ENCODE data around the gene NPAT. TPM values are rescaled to one million over a fixed set of nuclear protein-coding genes. Genes with fewer than 3 reads are reported as not detected.

The NPAT gene
- total RNA-seq, 4 donors from 2014 or later: 5.4 to 10.6 (median 7.5) TPM

DNA sequence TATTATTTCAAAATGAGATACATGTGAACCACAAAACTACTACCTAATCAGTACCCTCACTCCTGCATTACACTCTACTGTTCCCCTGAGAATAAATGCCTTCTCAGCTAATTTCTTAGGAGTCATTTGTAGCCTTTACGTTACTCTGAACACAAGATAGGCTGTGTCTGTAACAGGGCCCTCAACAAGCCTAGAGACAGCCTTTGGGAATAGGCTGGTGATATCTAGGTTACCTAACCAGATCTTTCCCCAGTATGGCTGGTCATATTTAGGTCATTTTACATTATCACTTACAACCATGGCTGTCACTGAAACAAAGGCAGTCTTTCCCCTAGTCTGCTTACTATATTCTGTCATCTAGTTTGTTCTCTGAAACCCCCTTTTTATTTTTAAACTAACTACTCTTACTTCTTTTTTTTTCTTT lies 14.6 kb upstream of the NPAT start:
- no peak for DNase-seq
- Histone ChIP-seq H3K27ac (no peak overlapping the region), H3K4me1 (no peaks in the 10 kb centered on the region), H3K4me3 (no peak overlapping the region), H3K36me3 (peaks cover 0 to 24% of the 10 kb centered on the region in 2 donors), H3K9me3 (no peaks in the 10 kb centered on the region), H3K27me3 (no peaks in the 10 kb centered on the region)
- in situ Hi-C loops (cut with MboI; ENCODE audit: low sequenced_read_pairs in 4 of 4) (no loop called here), intact Hi-C loops (cut with DNase I; ENCODE audit: low total_unique reads) (no loop called here)
- no peak for ATAC-seq
- TF ChIP-seq POLR2A (IDR thresholded peaks at IDR 0.05): no peak
- TF ChIP-seq, protein P1, sequence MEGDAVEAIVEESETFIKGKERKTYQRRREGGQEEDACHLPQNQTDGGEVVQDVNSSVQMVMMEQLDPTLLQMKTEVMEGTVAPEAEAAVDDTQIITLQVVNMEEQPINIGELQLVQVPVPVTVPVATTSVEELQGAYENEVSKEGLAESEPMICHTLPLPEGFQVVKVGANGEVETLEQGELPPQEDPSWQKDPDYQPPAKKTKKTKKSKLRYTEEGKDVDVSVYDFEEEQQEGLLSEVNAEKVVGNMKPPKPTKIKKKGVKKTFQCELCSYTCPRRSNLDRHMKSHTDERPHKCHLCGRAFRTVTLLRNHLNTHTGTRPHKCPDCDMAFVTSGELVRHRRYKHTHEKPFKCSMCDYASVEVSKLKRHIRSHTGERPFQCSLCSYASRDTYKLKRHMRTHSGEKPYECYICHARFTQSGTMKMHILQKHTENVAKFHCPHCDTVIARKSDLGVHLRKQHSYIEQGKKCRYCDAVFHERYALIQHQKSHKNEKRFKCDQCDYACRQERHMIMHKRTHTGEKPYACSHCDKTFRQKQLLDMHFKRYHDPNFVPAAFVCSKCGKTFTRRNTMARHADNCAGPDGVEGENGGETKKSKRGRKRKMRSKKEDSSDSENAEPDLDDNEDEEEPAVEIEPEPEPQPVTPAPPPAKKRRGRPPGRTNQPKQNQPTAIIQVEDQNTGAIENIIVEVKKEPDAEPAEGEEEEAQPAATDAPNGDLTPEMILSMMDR (IDR thresholded peaks at IDR 0.05 in 4 of 5, conservative IDR thresholded peaks at IDR 0.05 in 1 of 5): no peak

DNA sequence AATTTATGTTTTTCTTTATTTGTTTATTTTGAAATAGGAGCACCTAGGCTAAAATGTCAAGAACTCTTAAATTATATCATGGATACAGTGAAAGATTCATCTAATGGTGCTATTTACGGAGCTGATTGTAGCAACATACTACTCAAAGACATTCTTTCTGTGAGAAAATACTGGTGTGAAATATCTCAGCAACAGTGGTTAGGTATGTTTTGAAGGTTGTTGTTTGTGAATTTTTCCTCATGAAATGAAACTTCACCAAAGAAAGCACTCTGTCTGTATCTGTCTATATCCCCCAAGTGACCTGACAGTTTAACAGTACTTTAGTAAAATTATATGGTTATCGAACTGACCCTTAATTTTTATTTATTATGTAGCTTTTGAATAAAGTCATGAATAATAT lies 13.2 kb upstream of the NPAT start:
- Histone ChIP-seq H3K27ac (no peak overlapping the region), H3K27me3 (no peaks in the 10 kb centered on the region), H3K4me3 (no peak overlapping the region), H3K36me3 (peaks cover 0 to 31% of the 10 kb centered on the region in 2 donors), H3K9me3 (no peaks in the 10 kb centered on the region), H3K4me1 (no peaks in the 10 kb centered on the region)
- in situ Hi-C loops (cut with MboI; ENCODE audit: low sequenced_read_pairs in 4 of 4) (no loop called here), intact Hi-C loops (cut with DNase I; ENCODE audit: low total_unique reads) (no loop called here)
- TF ChIP-seq, protein P1 (IDR thresholded peaks at IDR 0.05 in 4 of 5, conservative IDR thresholded peaks at IDR 0.05 in 1 of 5): no peak
- no peak for TF ChIP-seq POLR2A (IDR thresholded peaks at IDR 0.05)
- ATAC-seq: no peak
- no peak for DNase-seq

DNA sequence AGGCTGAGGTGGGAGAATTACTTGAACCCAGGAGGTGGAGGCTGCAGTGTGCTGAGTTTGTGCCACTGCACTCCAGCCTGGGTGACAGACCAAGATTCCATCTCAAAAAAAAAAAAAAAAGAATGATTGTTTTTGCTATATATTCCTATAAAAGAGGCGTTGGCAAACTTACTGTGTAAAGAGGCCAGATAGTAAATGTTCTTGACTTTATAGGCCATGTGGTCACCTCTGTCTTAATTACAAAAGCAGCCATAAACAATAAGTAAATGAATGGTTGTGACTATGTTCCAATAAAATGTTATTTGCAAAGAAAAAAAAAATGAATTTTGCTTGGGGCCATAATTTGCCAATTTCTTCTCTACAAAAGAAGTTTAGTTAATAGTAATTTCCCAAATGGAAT lies 12.8 kb upstream of the NPAT start:
- DNase-seq (no peak), ATAC-seq (no peak)
- no peaks in the 10 kb centered on the region for H3K4me1 ChIP-seq
- no peak overlapping the region for H3K27ac ChIP-seq
- intact Hi-C loops (cut with DNase I; ENCODE audit: low total_unique reads) (no loop called here), in situ Hi-C loops (cut with MboI; ENCODE audit: low sequenced_read_pairs in 4 of 4) (no loop called here)
- H3K9me3 ChIP-seq: no peaks in the 10 kb centered on the region
- no peaks in the 10 kb centered on the region for H3K27me3 ChIP-seq
- no peak overlapping the region for H3K4me3 ChIP-seq
- TF ChIP-seq POLR2A (IDR thresholded peaks at IDR 0.05): no peak
- TF ChIP-seq, protein P1 (IDR thresholded peaks at IDR 0.05 in 4 of 5, conservative IDR thresholded peaks at IDR 0.05 in 1 of 5): no peak
- H3K36me3 ChIP-seq: peaks cover 0 to 35% of the 10 kb centered on the region in 2 donors

GRCh38 chr11:108233277-108233945 lies 11.0 kb upstream of the NPAT start:
- intact Hi-C loops (cut with DNase I; ENCODE audit: low total_unique reads) (no loop called here), in situ Hi-C loops (cut with MboI; ENCODE audit: low sequenced_read_pairs in 4 of 4) (no loop called here)
- Histone ChIP-seq H3K27ac (no peak overlapping the region), H3K9me3 (no peaks in the 10 kb centered on the region), H3K4me1 (peaks cover 0 to 5% of the 10 kb centered on the region in 2 donors), H3K27me3 (no peaks in the 10 kb centered on the region), H3K36me3 (peaks cover 0 to 46% of the 10 kb centered on the region in 2 donors), H3K4me3 (no peak overlapping the region)
- DNase-seq (no peak), ATAC-seq (no peak)
- TF ChIP-seq, protein P1 (IDR thresholded peaks at IDR 0.05 in 4 of 5, conservative IDR thresholded peaks at IDR 0.05 in 1 of 5): no peak
- TF ChIP-seq POLR2A (IDR thresholded peaks at IDR 0.05): no peak
